ENCODE data around the gene PRX. TPM values are rescaled to one million over a fixed set of nuclear protein-coding genes. Genes with fewer than 3 reads are reported as not detected.
A peak's percentile ranks its signal among the peaks of the same experiment; 100 is the strongest.

The PRX gene
- total and polyA plus RNA-seq, 2 of the 4 experiments (the other 2 are of a cell fraction) = 0.90 to 1.7 TPM

- Histone ChIP-seq H3K56ac (ENCODE audit: extremely low read depth, insufficient read depth, low read length) (no peak overlapping the region), H3K9me1 (ENCODE audit: insufficient read depth, low read length) (peaks cover 13% of the 10 kb centered on the region), H3K14ac (replicated peaks; ENCODE audit: low read depth, low read length) (no peak overlapping the region), H3K4me3 (ENCODE audit: insufficient read depth, low read depth, low read length) (no peak overlapping the region), H4K5ac (ENCODE audit: low read depth, low read length) (no peak overlapping the region), H4K91ac (ENCODE audit: insufficient read depth, low read depth, low read length) (no peak overlapping the region), H2BK5ac (ENCODE audit: low read depth, low read length, poor library complexity, severe bottlenecking) (no peak overlapping the region), H2BK15ac (ENCODE audit: low read depth, low read length) (no peak overlapping the region), H2AFZ (replicated peaks; ENCODE audit: low read length, poor library complexity) (no peak overlapping the region), H2AK9ac (replicated peaks; ENCODE audit: low read depth, low read length, poor library complexity) (peak overlapping the region; percentile 34), H3K4me1 (ENCODE audit: control insufficient read depth, insufficient read depth, low read length) (peaks cover 6% of the 10 kb centered on the region), H3K23ac (ENCODE audit: low read depth, low read length) (no peak overlapping the region), H3K4me2 (ENCODE audit: low read depth, low read length) (no peak overlapping the region), H2AK5ac (ENCODE audit: low read depth, low read length) (no peak overlapping the region), H2BK20ac (ENCODE audit: low read depth, low read length) (no peak overlapping the region), H3K4ac (ENCODE audit: low read depth, low read length) (no peak overlapping the region), H3K18ac (ENCODE audit: low read depth, low read length) (no peak overlapping the region), H3K9ac (ENCODE audit: low read depth, low read length) (no peak overlapping the region), H2BK120ac (ENCODE audit: low read depth, low read length) (no peak overlapping the region), H3K27me3 (ENCODE audit: control insufficient read depth, insufficient read depth, low read length) (no peaks in the 10 kb centered on the region), H3K79me1 (ENCODE audit: low read depth in 1 of 2, low read length in 2 of 2) (peaks cover 11 to 41% of the 10 kb centered on the region in 2 experiments), H4K20me1 (ENCODE audit: insufficient read depth, low read length) (0 out of 2 replicates have a peak, but pooled peaks cover 7% of the 10 kb centered on the region), H4K8ac (ENCODE audit: low read depth in 2 of 2, low read length in 2 of 2) (no peak overlapping the region), H3K36me3 (ENCODE audit: control insufficient read depth, insufficient read depth, low read length) (peaks cover 5% of the 10 kb centered on the region; the same call in 1 of the 2 replicates), H3K9me3 (ENCODE audit: control insufficient read depth, insufficient read depth, low read length) (no peaks in the 10 kb centered on the region), H3K27ac (ENCODE audit: insufficient read depth, low read length) (no peak overlapping the region)
- dilution Hi-C loops (cut with HindIII; ENCODE audit: low sequenced_read_pairs, unreplicated experiment) (no loop called here), in situ Hi-C loops (cut with MboI; ENCODE audit: low sequenced_read_pairs) (no loop called here), intact Hi-C loops (cut with micrococcal nuclease) (no loop called here)
- DNase-seq = no peak
- 100% methylated on average over 3 of the region's 12 CpGs; no CpG with 5 or more reads in 1 of the 2 experiments for WGBS, 2 experiments (ENCODE audit: extremely low coverage in 2 of 2, insufficient read length in 1 of 2)
- POLR2A ChIA-PET (ENCODE audit: unreplicated experiment) = no interaction called here
- CTCF ChIA-PET = no interaction called here
- TF ChIP-seq, protein P1, sequence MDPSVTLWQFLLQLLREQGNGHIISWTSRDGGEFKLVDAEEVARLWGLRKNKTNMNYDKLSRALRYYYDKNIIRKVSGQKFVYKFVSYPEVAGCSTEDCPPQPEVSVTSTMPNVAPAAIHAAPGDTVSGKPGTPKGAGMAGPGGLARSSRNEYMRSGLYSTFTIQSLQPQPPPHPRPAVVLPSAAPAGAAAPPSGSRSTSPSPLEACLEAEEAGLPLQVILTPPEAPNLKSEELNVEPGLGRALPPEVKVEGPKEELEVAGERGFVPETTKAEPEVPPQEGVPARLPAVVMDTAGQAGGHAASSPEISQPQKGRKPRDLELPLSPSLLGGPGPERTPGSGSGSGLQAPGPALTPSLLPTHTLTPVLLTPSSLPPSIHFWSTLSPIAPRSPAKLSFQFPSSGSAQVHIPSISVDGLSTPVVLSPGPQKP (IDR thresholded peaks at IDR 0.05; ENCODE audit: borderline replicate concordance, low read depth, low read length) = no peak
- no peak for TF ChIP-seq BHLHE40 (IDR thresholded peaks at IDR 0.05; ENCODE audit: low read depth, low read length)
- TF ChIP-seq POLR2A (IDR thresholded peaks at IDR 0.05; ENCODE audit: low read depth, low read length) = no peak
- no peak for TF ChIP-seq FOS (IDR thresholded peaks at IDR 0.05; ENCODE audit: low read depth, low read length)
- TF ChIP-seq MAZ (IDR thresholded peaks at IDR 0.05; ENCODE audit: borderline replicate concordance, low read depth, low read length) = no peak
- no peak for TF ChIP-seq CHD1 (IDR thresholded peaks at IDR 0.05; ENCODE audit: low read depth, low read length)
- no peak for TF ChIP-seq CEBPB (IDR thresholded peaks at IDR 0.05; ENCODE audit: low read depth, low read length)
- no peak for TF ChIP-seq USF2 (IDR thresholded peaks at IDR 0.05; ENCODE audit: low read depth, low read length)
- TF ChIP-seq RFX5 (IDR thresholded peaks at IDR 0.05; ENCODE audit: low read depth, low read length) = no peak
- no peak for TF ChIP-seq SMC3 (IDR thresholded peaks at IDR 0.05; ENCODE audit: low read depth, low read length)
- TF ChIP-seq, protein P2, sequence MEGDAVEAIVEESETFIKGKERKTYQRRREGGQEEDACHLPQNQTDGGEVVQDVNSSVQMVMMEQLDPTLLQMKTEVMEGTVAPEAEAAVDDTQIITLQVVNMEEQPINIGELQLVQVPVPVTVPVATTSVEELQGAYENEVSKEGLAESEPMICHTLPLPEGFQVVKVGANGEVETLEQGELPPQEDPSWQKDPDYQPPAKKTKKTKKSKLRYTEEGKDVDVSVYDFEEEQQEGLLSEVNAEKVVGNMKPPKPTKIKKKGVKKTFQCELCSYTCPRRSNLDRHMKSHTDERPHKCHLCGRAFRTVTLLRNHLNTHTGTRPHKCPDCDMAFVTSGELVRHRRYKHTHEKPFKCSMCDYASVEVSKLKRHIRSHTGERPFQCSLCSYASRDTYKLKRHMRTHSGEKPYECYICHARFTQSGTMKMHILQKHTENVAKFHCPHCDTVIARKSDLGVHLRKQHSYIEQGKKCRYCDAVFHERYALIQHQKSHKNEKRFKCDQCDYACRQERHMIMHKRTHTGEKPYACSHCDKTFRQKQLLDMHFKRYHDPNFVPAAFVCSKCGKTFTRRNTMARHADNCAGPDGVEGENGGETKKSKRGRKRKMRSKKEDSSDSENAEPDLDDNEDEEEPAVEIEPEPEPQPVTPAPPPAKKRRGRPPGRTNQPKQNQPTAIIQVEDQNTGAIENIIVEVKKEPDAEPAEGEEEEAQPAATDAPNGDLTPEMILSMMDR (conservative IDR thresholded peaks at IDR 0.05; ENCODE audit: low read depth, low read length) = no peak
- no peak for TF ChIP-seq RAD21 (IDR thresholded peaks at IDR 0.05; ENCODE audit: low read length)
- no peak for TF ChIP-seq MAFK (IDR thresholded peaks at IDR 0.05; ENCODE audit: low read depth, low read length)
- TF ChIP-seq RCOR1 (IDR thresholded peaks at IDR 0.05; ENCODE audit: insufficient replicate concordance, low read length) = no peak
- no peak for TF ChIP-seq MXI1 (IDR thresholded peaks at IDR 0.05; ENCODE audit: borderline replicate concordance, low read depth, low read length)
- TF ChIP-seq NFE2L2 (IDR thresholded peaks at IDR 0.05; ENCODE audit: low read depth, low read length) = no peak
- BruUV-seq (replicated peaks) = no TSS peak
- no peak for ATAC-seq (ENCODE audit: low read depth)
Observed at GRCh38 chr19:40360708-40361241, 52.4 kb downstream of the PRX start.
